ENCODE results near the gene SZT2. TPM values are rescaled to one million over a fixed set of nuclear protein-coding genes. Genes with fewer than 3 reads are reported as not detected.

Gene SZT2
- total RNA-seq, 6 experiments from 2014 or later = 12.7 to 30.4 (median 19.2) TPM

DNA sequence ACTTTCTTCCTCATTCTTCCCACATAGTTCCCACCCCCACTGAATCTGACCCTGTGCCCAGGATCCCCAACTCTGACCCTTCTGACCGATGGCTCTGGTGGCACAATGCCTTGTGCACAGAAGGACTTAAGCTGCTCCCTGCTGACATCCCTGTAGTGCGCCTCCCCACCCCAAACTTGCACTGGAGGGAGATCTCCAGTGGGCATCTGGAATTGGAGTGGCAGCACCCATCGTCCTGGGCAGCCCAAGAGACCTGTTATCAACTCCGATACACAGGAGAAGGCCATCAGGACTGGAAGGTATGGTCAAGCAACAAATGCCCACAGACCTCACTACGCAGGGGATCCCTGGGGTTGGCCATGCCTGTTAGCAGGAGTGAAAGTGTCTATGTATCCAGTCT lies 43.1 kb upstream of the SZT2 start:
- DNase-seq (peak in 1 of 3 donors; percentile 37), ATAC-seq (no peak)
- intact Hi-C loops (cut with DNase I) = no loop called here
- H3K4me3 ChIP-seq = no peak overlapping the region
- no peak overlapping the region for H3K27ac ChIP-seq
- H3K9me3 ChIP-seq = no peaks in the 10 kb centered on the region
- WGBS (ENCODE audit: insufficient coverage, low coverage, low lambda C conversion rate, missing lambda C conversion rate) = 86% methylated on average over 1 of the region's 5 CpGs
- no peaks in the 10 kb centered on the region for H3K36me3 ChIP-seq
- H3K27me3 ChIP-seq = no peaks in the 10 kb centered on the region
- TF ChIP-seq, protein P1, sequence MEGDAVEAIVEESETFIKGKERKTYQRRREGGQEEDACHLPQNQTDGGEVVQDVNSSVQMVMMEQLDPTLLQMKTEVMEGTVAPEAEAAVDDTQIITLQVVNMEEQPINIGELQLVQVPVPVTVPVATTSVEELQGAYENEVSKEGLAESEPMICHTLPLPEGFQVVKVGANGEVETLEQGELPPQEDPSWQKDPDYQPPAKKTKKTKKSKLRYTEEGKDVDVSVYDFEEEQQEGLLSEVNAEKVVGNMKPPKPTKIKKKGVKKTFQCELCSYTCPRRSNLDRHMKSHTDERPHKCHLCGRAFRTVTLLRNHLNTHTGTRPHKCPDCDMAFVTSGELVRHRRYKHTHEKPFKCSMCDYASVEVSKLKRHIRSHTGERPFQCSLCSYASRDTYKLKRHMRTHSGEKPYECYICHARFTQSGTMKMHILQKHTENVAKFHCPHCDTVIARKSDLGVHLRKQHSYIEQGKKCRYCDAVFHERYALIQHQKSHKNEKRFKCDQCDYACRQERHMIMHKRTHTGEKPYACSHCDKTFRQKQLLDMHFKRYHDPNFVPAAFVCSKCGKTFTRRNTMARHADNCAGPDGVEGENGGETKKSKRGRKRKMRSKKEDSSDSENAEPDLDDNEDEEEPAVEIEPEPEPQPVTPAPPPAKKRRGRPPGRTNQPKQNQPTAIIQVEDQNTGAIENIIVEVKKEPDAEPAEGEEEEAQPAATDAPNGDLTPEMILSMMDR (IDR thresholded peaks at IDR 0.05) = no peak
- TF ChIP-seq POLR2A (IDR thresholded peaks at IDR 0.05) = no peak
- peaks cover 0 to 15% (median 2%) of the 10 kb centered on the region in 4 donors for H3K4me1 ChIP-seq

DNA sequence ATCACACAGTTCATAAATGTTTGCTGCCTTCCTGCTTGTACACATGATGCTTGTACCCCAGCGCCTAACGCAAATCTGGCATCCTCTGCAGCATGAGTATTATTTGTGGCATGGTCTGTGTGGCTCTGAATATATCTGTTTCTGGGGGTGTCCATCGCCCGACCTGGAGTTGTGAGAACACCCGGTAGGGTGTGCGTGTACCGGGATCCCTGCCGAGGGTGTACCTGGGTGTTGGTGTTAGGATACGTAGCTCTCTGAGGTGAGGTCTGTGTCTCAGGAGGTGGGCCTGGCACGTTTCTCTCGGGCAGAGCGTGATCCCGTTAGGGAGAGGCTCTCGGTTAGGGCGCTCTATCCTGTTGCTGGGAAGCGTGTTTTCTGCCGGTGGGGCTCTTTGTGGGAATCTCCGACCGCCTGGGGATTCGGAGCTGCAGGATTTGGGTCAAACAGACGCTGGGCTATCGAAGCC lies 41.3 kb upstream of the SZT2 start:
- DNase-seq = no peak
- peaks cover 0 to 20% (median 2%) of the 10 kb centered on the region in 4 donors for H3K4me1 ChIP-seq
- peak overlapping the region; percentile 67 to 89 (median 85) for H3K27ac ChIP-seq
- no peaks in the 10 kb centered on the region for H3K27me3 ChIP-seq
- intact Hi-C loops (cut with DNase I) = no loop called here
- peak overlapping the region; percentile 49 to 61 (median 52) for H3K4me3 ChIP-seq
- TF ChIP-seq, protein P1 (IDR thresholded peaks at IDR 0.05) = no peak
- no peak for TF ChIP-seq POLR2A (IDR thresholded peaks at IDR 0.05)
- no peaks in the 10 kb centered on the region for H3K9me3 ChIP-seq
- 74% methylated on average over 3 of the region's 22 CpGs for WGBS (ENCODE audit: insufficient coverage, low coverage, low lambda C conversion rate, missing lambda C conversion rate)
- no peaks in the 10 kb centered on the region for H3K36me3 ChIP-seq
- peak; percentile 3 to 23 (median 6) for ATAC-seq

DNA sequence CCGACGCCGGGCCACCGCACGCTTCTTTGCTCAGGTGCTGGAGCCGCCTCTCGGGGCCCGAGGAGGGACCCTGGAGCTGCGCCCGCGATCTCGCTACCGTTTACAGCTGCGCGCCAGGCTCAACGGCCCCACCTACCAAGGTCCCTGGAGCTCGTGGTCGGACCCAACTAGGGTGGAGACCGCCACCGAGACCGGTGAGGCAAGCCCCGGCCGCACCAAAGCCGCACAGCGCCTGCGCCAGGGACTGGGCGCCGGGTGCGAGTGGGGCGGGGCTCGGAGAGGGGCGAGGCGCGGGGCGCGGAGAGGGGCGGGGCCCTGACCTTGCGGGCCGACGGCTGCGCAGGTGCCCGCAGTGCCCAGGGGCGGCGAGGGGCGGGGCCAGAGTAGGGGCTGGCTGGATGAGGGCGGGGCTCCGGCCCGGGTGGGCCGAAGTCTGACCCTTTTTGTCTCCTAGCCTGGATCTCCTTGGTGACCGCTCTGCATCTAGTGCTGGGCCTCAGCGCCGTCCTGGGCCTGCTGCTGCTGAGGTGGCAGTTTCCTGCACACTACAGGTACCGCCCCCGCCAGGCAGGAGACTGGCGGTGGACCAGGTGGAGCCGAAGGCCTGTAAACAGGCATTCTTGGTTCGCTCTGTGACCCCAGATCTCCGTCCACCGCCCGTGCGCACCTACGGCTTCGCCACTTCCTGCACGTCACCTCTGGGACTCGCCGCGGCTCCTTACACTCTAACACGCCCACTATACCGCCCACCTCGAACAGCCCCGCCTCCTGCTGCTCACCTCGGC lies 40.7 kb upstream of the SZT2 start:
- Histone ChIP-seq H3K27ac (peak overlapping the region; percentile 67 to 89 (median 85)), H3K4me1 (peaks cover 0 to 20% (median 2%) of the 10 kb centered on the region in 4 donors), H3K27me3 (no peaks in the 10 kb centered on the region), H3K4me3 (peak overlapping the region; percentile 49 to 61 (median 52)), H3K36me3 (no peaks in the 10 kb centered on the region), H3K9me3 (no peaks in the 10 kb centered on the region)
- DNase-seq = peak; percentile 92 to 94 (median 93)
- intact Hi-C loops (cut with DNase I) = no loop called here
- peak; percentile 53 for TF ChIP-seq POLR2A (IDR thresholded peaks at IDR 0.05)
- TF ChIP-seq, protein P1 (IDR thresholded peaks at IDR 0.05) = no peak
- WGBS (ENCODE audit: insufficient coverage, low coverage, low lambda C conversion rate, missing lambda C conversion rate) = 56% methylated on average over 15 of the region's 72 CpGs
- ATAC-seq = peak; percentile 90 to 98 (median 94)

DNA sequence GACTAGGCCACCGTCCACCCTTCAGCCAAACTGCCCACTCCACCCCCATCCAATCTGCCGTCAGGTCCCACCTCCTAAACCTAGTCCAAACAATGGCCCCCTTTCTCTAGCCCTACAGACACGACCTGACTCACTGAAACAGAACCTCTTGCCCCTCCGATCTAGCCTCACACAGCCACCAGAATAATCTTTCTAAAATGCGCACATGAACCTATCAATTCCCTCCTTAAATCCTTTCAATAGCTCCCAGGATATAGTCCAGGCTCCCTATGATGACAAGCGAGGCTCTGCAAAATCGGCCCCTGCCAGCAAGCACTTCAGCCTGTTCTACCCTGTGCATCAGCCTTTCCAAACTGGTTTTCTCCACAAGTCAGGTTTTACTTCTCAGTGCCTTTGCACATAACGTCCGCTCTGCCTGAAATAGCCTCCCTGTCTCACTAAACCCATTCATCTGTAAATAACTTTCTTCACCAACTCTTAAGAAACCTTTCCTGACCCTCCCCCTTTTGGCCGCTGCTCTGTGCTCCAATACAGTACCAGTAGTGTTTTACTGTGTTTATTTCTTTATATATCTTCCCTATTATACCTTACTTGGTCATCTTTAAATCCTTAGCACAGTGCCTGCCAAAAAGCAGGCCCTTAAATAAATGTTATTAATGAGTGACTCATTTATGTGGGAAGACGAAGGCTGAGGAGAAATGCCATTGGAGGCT lies 39.9 kb upstream of the SZT2 start:
- no peak for DNase-seq
- peaks cover 0 to 12% (median 2%) of the 10 kb centered on the region in 4 donors for H3K4me1 ChIP-seq
- no peaks in the 10 kb centered on the region for H3K27me3 ChIP-seq
- 57% methylated on average over 11 of the region's 11 CpGs for WGBS (ENCODE audit: insufficient coverage, low coverage, low lambda C conversion rate, missing lambda C conversion rate)
- H3K9me3 ChIP-seq = no peaks in the 10 kb centered on the region
- no peak for ATAC-seq
- peak overlapping the region; percentile 49 to 61 (median 52) for H3K4me3 ChIP-seq
- TF ChIP-seq, protein P1 (IDR thresholded peaks at IDR 0.05) = no peak
- TF ChIP-seq POLR2A (IDR thresholded peaks at IDR 0.05) = no peak
- intact Hi-C loops (cut with DNase I) = no loop called here
- no peaks in the 10 kb centered on the region for H3K36me3 ChIP-seq
- peak overlapping the region; percentile 67 to 89 (median 85) for H3K27ac ChIP-seq

Measured in right lobe of liver (tissue), 6 donors.